NCI-H226 (cell line): ENCODE measurements around the gene KCNV2.
A peak's percentile ranks its signal among the peaks of the same experiment; 100 is the strongest.

Experiments used
- DNase-seq: peaks from one replicate; pipeline ENCODE4 v3.0.0-alpha.2; 2015

Gene KCNV2

GRCh38 chr9:2761424-2761823 is 44.1 kb downstream of the KCNV2 start:
- no peak for DNase-seq

- DNase-seq: no peak
Measured at GRCh38 chr9:2764353-2764752, 47.0 kb downstream of the KCNV2 start.

GRCh38 chr9:2765250-2765880 is 48.1 kb downstream of the KCNV2 start:
- DNase-seq: no peak

- DNase-seq: no peak
Measured at GRCh38 chr9:2767800-2768677, 50.7 kb downstream of the KCNV2 start.

- DNase-seq: peak; percentile 81
Measured at GRCh38 chr9:2771087-2771486, 53.8 kb downstream of the KCNV2 start.

GRCh38 chr9:2771661-2772060 is 54.4 kb downstream of the KCNV2 start:
- peak; percentile 5 for DNase-seq

- DNase-seq: no peak
Measured at GRCh38 chr9:2777454-2777853, 60.1 kb downstream of the KCNV2 start.

GRCh38 chr9:2778816-2779215 is 61.5 kb downstream of the KCNV2 start:
- no peak for DNase-seq
